ENCODE data around the gene LPIN3.
A peak's percentile ranks its signal among the peaks of the same experiment; 100 is the strongest.

LPIN3 gene

GRCh38 chr20:41349943-41350342, 9.3 kb downstream of the LPIN3 start:
- no peak for DNase-seq (ENCODE audit: low spot score)
- FAIRE-seq, result no peak

- FAIRE-seq, result no peak
- no peak for DNase-seq (ENCODE audit: low spot score)
Observed at GRCh38 chr20:41350408-41350962, 9.9 kb downstream of the LPIN3 start.

- no peak for DNase-seq (ENCODE audit: low spot score)
- no peak for FAIRE-seq
Observed at GRCh38 chr20:41352106-41352505, 11.5 kb downstream of the LPIN3 start.

GRCh38 chr20:41352666-41353065, 12.0 kb downstream of the LPIN3 start:
- no peak for FAIRE-seq
- no peak for DNase-seq (ENCODE audit: low spot score)

- FAIRE-seq, result no peak
Observed at GRCh38 chr20:41353530-41353929, 12.9 kb downstream of the LPIN3 start.

GRCh38 chr20:41355192-41355591, 14.6 kb downstream of the LPIN3 start:
- FAIRE-seq (no peak), DNase-seq (ENCODE audit: low spot score) (no peak)

More at GRCh38 chr20:41353530-41353929, 12.9 kb downstream of the LPIN3 start:
- no peak for DNase-seq (ENCODE audit: low spot score)

GRCh38 chr20:41355598-41356203, 15.1 kb downstream of the LPIN3 start:
- DNase-seq (ENCODE audit: low spot score) (no peak), FAIRE-seq (no peak)

GRCh38 chr20:41356951-41357350, 16.3 kb downstream of the LPIN3 start:
- FAIRE-seq (no peak), DNase-seq (ENCODE audit: low spot score) (no peak)

GRCh38 chr20:41357424-41358163, 17.0 kb downstream of the LPIN3 start:
- FAIRE-seq (no peak), DNase-seq (ENCODE audit: low spot score) (no peak)

GRCh38 chr20:41358230-41358629, 17.6 kb downstream of the LPIN3 start:
- FAIRE-seq (no peak), DNase-seq (ENCODE audit: low spot score) (no peak)

- DNase-seq (ENCODE audit: low spot score), result no peak
- no peak for FAIRE-seq
Observed at GRCh38 chr20:41358717-41359116, 18.1 kb downstream of the LPIN3 start.

- FAIRE-seq (peak; percentile 58), DNase-seq (ENCODE audit: low spot score) (no peak)
Observed at GRCh38 chr20:41359541-41360011, 19.0 kb downstream of the LPIN3 start.

GRCh38 chr20:41360831-41361756, 20.5 kb downstream of the LPIN3 start:
- FAIRE-seq (no peak), DNase-seq (ENCODE audit: low spot score) (no peak)

- FAIRE-seq, result no peak
- DNase-seq (ENCODE audit: low spot score), result no peak
Observed at GRCh38 chr20:41361757-41362747, 21.4 kb downstream of the LPIN3 start.

GRCh38 chr20:41362748-41363140, 22.1 kb downstream of the LPIN3 start:
- no peak for DNase-seq (ENCODE audit: low spot score)
- FAIRE-seq, result no peak

GRCh38 chr20:41363601-41364000, 23.0 kb downstream of the LPIN3 start:
- DNase-seq (ENCODE audit: low spot score) (no peak), FAIRE-seq (no peak)

- DNase-seq (ENCODE audit: low spot score) (no peak), FAIRE-seq (no peak)
Observed at GRCh38 chr20:41364236-41364855, 23.7 kb downstream of the LPIN3 start.

GRCh38 chr20:41364967-41365765, 24.5 kb downstream of the LPIN3 start:
- DNase-seq (ENCODE audit: low spot score) (no peak), FAIRE-seq (no peak)
